DND-41 (cell line): ENCODE measurements around the gene CEP350.

Experiments used
- CTCF ChIP-seq: IDR thresholded peaks from 2 replicates; pipeline ENCODE4 v1.5.1; 2012; ENCODE audit warnings: borderline replicate concordance, low read length, moderate library complexity, mild to moderate bottlenecking; ENCODE audit not compliant: poor library complexity, severe bottlenecking; ENCODE audit errors: extremely low read depth
- EZH2 ChIP-seq: IDR thresholded peaks from 3 replicates; pipeline ENCODE4 v1.6.1; 2012; ENCODE audit warnings: borderline replicate concordance, low read depth, mild to moderate bottlenecking, moderate library complexity, low read length, inconsistent platforms; ENCODE audit not compliant: severe bottlenecking

- TF ChIP-seq CTCF = no peak
- no peak for TF ChIP-seq EZH2
These were observed 42.8 kb upstream of the CEP350 start for GRCh38 chr1:179911812-179912211.
